HCT116 (cell line): ENCODE measurements around the gene TMEM186. TPM values are rescaled to one million over a fixed set of nuclear protein-coding genes. Genes with fewer than 3 reads are reported as not detected.
"Not testable (repeated sequence)": the region's sequence is repeated elsewhere in the genome, so short reads cannot be mapped to it uniquely, and the experiment has no call there.

Experiments used
- ATAC-seq: fragments of 200-7000 bp; cut with Tn5 transposase; 2 replicates; pipeline ENCODE4 v1.9.1; 2020; ENCODE audit warnings: mild to moderate bottlenecking, moderate library complexity
- BruUV-seq: library from RNA; stranded (reverse); fragments of 400-500 nt; replicated peaks from 2 replicates; lab custom pipeline; 2021; lab: Mats Ljungman, UMichigan
- CTCF ChIA-PET: fragments of 300-600 bp; sonication (Branson Sonifier 250); formaldehyde crosslinking; loops from one replicate; lab custom pipeline; 2021; ENCODE audit warnings: antibody characterized with exemption; lab: Charles Lee
- POLR2A ChIA-PET: fragments of 300-600, 350-600 bp; sonication (Branson Sonifier 250); formaldehyde crosslinking; loops from one replicate; lab custom pipeline; 2021; ENCODE audit warnings: antibody characterized with exemption; lab: Charles Lee
- RAD21 ChIA-PET, 2 experiments: fragments of 300-600 bp; sonication (Branson Sonifier 250); formaldehyde crosslinking; loops; one replicate each; lab custom pipeline; 2023; ENCODE audit warnings: low total read pairs in 2 of 2; ENCODE audit not compliant: uncharacterized antibody in 2 of 2, unreplicated experiment in 2 of 2, low non-redundant PET in 1 of 2; lab: Charles Lee
- DNase-seq: peaks from one replicate; pipeline ENCODE4 v3.0.0-alpha.2; 2010; ENCODE audit warnings: low read depth, low spot score
- H2AFZ ChIP-seq: fragments of 200-600 bp; shearing (Covaris generic), sonication (generic); 2 replicates; pipeline ENCODE4 v1.6.1; 2017; ENCODE audit warnings: low read depth, mixed run types, mixed read lengths, antibody characterized with exemption, low read length; ENCODE audit not compliant: poor library complexity, severe bottlenecking
- H3K27ac ChIP-seq: 2 replicates; pipeline ENCODE4 v1.5.1; 2012; ENCODE audit warnings: low read depth, low read length
- H3K27me3 ChIP-seq: fragments of 200-600 bp; sonication (generic); 2 replicates; pipeline ENCODE4 v1.6.1; 2016; ENCODE audit warnings: mixed run types, low read length, mixed read lengths; ENCODE audit not compliant: insufficient read depth
- H3K36me3 ChIP-seq, 2 experiments: fragments of 200-500 bp in 1 of 2; fragments of 200-600 bp in 1 of 2; sonication (Bioruptor generic) in 1 of 2; sonication (generic) in 1 of 2; 2 replicates each; pipeline versions ENCODE4 v1.5.1 to v1.6.1; 2014 to 2016; ENCODE audit warnings: low read length in 2 of 2, inconsistent platforms in 1 of 2, mixed read lengths in 1 of 2, mixed run types in 1 of 2; ENCODE audit not compliant: insufficient read depth in 2 of 2, control insufficient read depth in 1 of 2
- H3K4me1 ChIP-seq, 2 experiments: fragments of 200-600 bp in 1 of 2; sonication (generic) in 1 of 2; 2 replicates each; pipeline versions ENCODE4 v1.5.1 to v1.6.1; 2012 to 2017; ENCODE audit warnings: low read length in 2 of 2, inconsistent platforms in 1 of 2, mild to moderate bottlenecking in 1 of 2, mixed read lengths in 1 of 2, mixed run types in 1 of 2, moderate library complexity in 1 of 2; ENCODE audit not compliant: insufficient read depth in 2 of 2, control insufficient read depth in 1 of 2
- H3K4me2 ChIP-seq: fragments of 200-600 bp; sonication (generic); 2 replicates; pipeline ENCODE4 v1.6.1; 2017; ENCODE audit warnings: mixed run types, low read length, mixed read lengths
- H3K4me3 ChIP-seq, 2 experiments: fragments of 200-600 bp in 1 of 2; sonication (generic) in 1 of 2; replicated peaks in 1 of 2; 2 replicates each; pipeline ENCODE4 v1.5.1; 2011 to 2016; ENCODE audit warnings: low read length in 2 of 2, control low read depth in 1 of 2, low read depth in 1 of 2, mild to moderate bottlenecking in 1 of 2, mixed read lengths in 1 of 2, mixed run types in 1 of 2
- H3K79me2 ChIP-seq: fragments of 200-600 bp; sonication (generic); 2 replicates; pipeline ENCODE4 v1.6.1; 2017; ENCODE audit warnings: mild to moderate bottlenecking, mixed run types, low read length, moderate library complexity, mixed read lengths; ENCODE audit not compliant: insufficient read depth
- H3K9ac ChIP-seq: fragments of 200-600 bp; sonication (generic); 2 replicates; pipeline ENCODE4 v1.6.1; 2016; ENCODE audit warnings: low read length, mixed read lengths
- H3K9me2 ChIP-seq: fragments of 200-600 bp; sonication (generic), shearing (Covaris generic); 2 replicates; pipeline ENCODE4 v1.6.1; 2017; ENCODE audit warnings: mixed run types, mild to moderate bottlenecking, moderate library complexity; ENCODE audit not compliant: insufficient read depth
- H3K9me3 ChIP-seq, 2 experiments: fragments of 200-500 bp in 1 of 2; fragments of 200-600 bp in 1 of 2; sonication (Bioruptor generic) in 1 of 2; sonication (generic) in 1 of 2; 2 replicates each; pipeline ENCODE4 v1.6.1; 2014 to 2017; ENCODE audit warnings: low read length in 2 of 2, mixed read lengths in 2 of 2, inconsistent platforms in 1 of 2, low read depth in 1 of 2, mild to moderate bottlenecking in 1 of 2, mixed run types in 1 of 2, moderate library complexity in 1 of 2; ENCODE audit not compliant: control insufficient read depth in 1 of 2, insufficient read depth in 1 of 2
- H4K20me1 ChIP-seq: fragments of 200-600 bp; sonication (generic), shearing (Covaris generic); 2 replicates; pipeline ENCODE4 v1.6.1; 2017; ENCODE audit warnings: mixed run types, mild to moderate bottlenecking, moderate library complexity; ENCODE audit not compliant: insufficient read depth
- CBX3 ChIP-seq: IDR thresholded peaks from 2 replicates; pipeline ENCODE4 v1.6.1; 2012; ENCODE audit warnings: low read depth
- CTCF ChIP-seq, 3 experiments: fragments of 200-600 bp in 1 of 3; sonication (generic) in 1 of 3; IDR thresholded peaks in 2 of 3; conservative IDR thresholded peaks in 1 of 3; 2 replicates each; pipeline ENCODE4 v1.5.1; 2012 to 2017; ENCODE audit warnings: low read depth in 2 of 3, low read length in 2 of 3, antibody characterized with exemption in 1 of 3, borderline replicate concordance in 1 of 3, control low read depth in 1 of 3, mild to moderate bottlenecking in 1 of 3, mixed read lengths in 1 of 3, mixed run types in 1 of 3, moderate library complexity in 1 of 3; ENCODE audit not compliant: insufficient read depth in 1 of 3
- FOSL1 ChIP-seq: IDR thresholded peaks from 2 replicates; pipeline ENCODE4 v1.6.1; 2012; ENCODE audit warnings: low read depth
- JUND ChIP-seq: IDR thresholded peaks from 2 replicates; pipeline ENCODE4 v1.6.1; 2012
- POLR2A ChIP-seq: IDR thresholded peaks from 2 replicates; pipeline ENCODE4 v1.7.0; 2011; ENCODE audit warnings: borderline replicate concordance; ENCODE audit not compliant: insufficient read depth, insufficient read length; ENCODE audit errors: extremely low read depth
- POLR2AphosphoS5 ChIP-seq: IDR thresholded peaks from 2 replicates; pipeline ENCODE4 v1.6.1; 2011; ENCODE audit warnings: mild to moderate bottlenecking, low read depth, low read length, moderate library complexity
- SP1 ChIP-seq: IDR thresholded peaks from 2 replicates; pipeline ENCODE4 v1.6.1; 2012; ENCODE audit warnings: low read depth
- intact Hi-C: fragments of 100-400 bp; cut with micrococcal nuclease; formaldehyde crosslinking; loops from 2 replicates; pipeline ENCODE4 v1.10.0; 2022
- total RNA-seq: library from RNA; stranded (reverse); gene quantifications from one replicate; pipeline ENCODE4 v1.2.1, GENCODE V29; 2021; ENCODE audit not compliant: unreplicated experiment
- TF ChIP-seq, protein P1 (sequence below): IDR thresholded peaks from 2 replicates; pipeline ENCODE4 v1.6.1; 2012

The TMEM186 gene
- total RNA-seq, 1 experiment from 2014 or later = 14.0 TPM

GRCh38 chr16:8751481-8752311, 45.7 kb downstream of the TMEM186 start:
- BruUV-seq = no TSS peak
- Histone ChIP-seq H3K4me3 (no peak overlapping the region), H3K36me3 (no peaks in the 10 kb centered on the region), H3K9ac (no peak overlapping the region), H3K27me3 (no peaks in the 10 kb centered on the region), H2AFZ (no peak overlapping the region), H3K9me3 (no peaks in the 10 kb centered on the region), H3K9me2 (no peaks in the 10 kb centered on the region), H4K20me1 (no peaks in the 10 kb centered on the region), H3K4me2 (peak overlapping the region; percentile 35), H3K4me1 (peaks cover 11 to 16% of the 10 kb centered on the region in 2 experiments), H3K27ac (no peak overlapping the region), H3K79me2 (no peaks in the 10 kb centered on the region)
- ChIA-PET POLR2A (no interaction called here), CTCF (no interaction called here), RAD21 (no interaction called here)
- peak; percentile 12 for DNase-seq
- TF ChIP-seq FOSL1 (peak; percentile 70), JUND (peak; percentile 72), POLR2A (no peak), SP1 (0 out of 2 replicates have a peak, but pooled peaks have one; percentile 25), POLR2AphosphoS5 (no peak), CTCF (IDR thresholded peaks at IDR 0.05 in 2 of 3, conservative IDR thresholded peaks at IDR 0.05 in 1 of 3; ENCODE audit: borderline replicate concordance in 1 of 3, insufficient read depth in 1 of 3, low read depth in 2 of 3, low read length in 2 of 3) (no peak), CBX3 (peak; percentile 43; the same call in 1 of the 2 replicates)
- TF ChIP-seq, protein P1, sequence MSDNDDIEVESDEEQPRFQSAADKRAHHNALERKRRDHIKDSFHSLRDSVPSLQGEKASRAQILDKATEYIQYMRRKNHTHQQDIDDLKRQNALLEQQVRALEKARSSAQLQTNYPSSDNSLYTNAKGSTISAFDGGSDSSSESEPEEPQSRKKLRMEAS = peak; percentile 60
- intact Hi-C loops = no loop called here
- peak; percentile 92 for ATAC-seq

GRCh38 chr16:8748944-8749343, 48.5 kb downstream of the TMEM186 start:
- H3K9me2 ChIP-seq, DNase-seq, POLR2A ChIA-PET, H3K9ac ChIP-seq, RAD21 ChIA-PET, H3K4me2 ChIP-seq, intact Hi-C loops, H3K27ac ChIP-seq, ATAC-seq, H3K4me3 ChIP-seq, BruUV-seq, H3K9me3 ChIP-seq, H2AFZ ChIP-seq, H3K27me3 ChIP-seq, H4K20me1 ChIP-seq, H3K79me2 ChIP-seq, CTCF ChIA-PET, H3K36me3 ChIP-seq: not testable (repeated sequence)
- peaks cover 11 to 16% of the 10 kb centered on the region in 2 experiments for H3K4me1 ChIP-seq

Other genes with a start within 250 kb of the TMEM186 start
- not detected for gene TMEM114, start 207.1 kb downstream of the TMEM186 start, total RNA-seq
- 33.3 TPM for gene METTL22, start 175.9 kb downstream of the TMEM186 start, total RNA-seq
- gene ABAT, start 123.0 kb downstream of the TMEM186 start, total RNA-seq = 4.7 TPM
- 53.3 TPM for gene PMM2, start 200 bp upstream of the TMEM186 start, total RNA-seq
- 79.7 TPM for gene CARHSP1, start 71.4 kb upstream of the TMEM186 start, total RNA-seq
- not detected for gene LITAFD, start 84.7 kb upstream of the TMEM186 start, total RNA-seq
- 154 TPM for gene USP7, start 166.3 kb upstream of the TMEM186 start, total RNA-seq